H1 (cell line): ENCODE measurements around the gene NDUFA6. TPM values are rescaled to one million over a fixed set of nuclear protein-coding genes. Genes with fewer than 3 reads are reported as not detected.

Experiments used
- polyA plus RNA-seq, 7 experiments: library from polyadenylated mRNA; depleted of rRNA in 3 of 7; stranded (reverse) in 5 of 7; unstranded in 2 of 7; fragments of >200 nt in 5 of 7; fragments of 200-250 nt in 2 of 7; gene quantifications; 1 replicate in 5 of 7; 2 replicates in 1 of 7; 4 replicates in 1 of 7; pipeline versions ENCODE4 v1.2.1 to v1.2.3, GENCODE V29; 2011 to 2013; ENCODE audit warnings: missing spikeins in 2 of 7, mixed read lengths in 2 of 7
- small RNA-seq: library from polyadenylated mRNA; stranded (forward); fragments of <200 nt; extraction: miRNeasy Mini kit (QIAGEN cat#:217004); gene quantifications from one replicate; pipeline ENCODE3, GENCODE V24; 2013; ENCODE audit not compliant: insufficient read depth
- total RNA-seq: library from RNA; stranded (reverse); fragmentation: NEBNext Ultra II Directional; extraction: Animal tissue kit (Norgen Biotek cat#: 25700); gene quantifications from 2 replicates; pipeline ENCODE4 v1.2.1, GENCODE V29; 2021

The NDUFA6 gene
- total and polyA plus RNA-seq, 2 of the 8 experiments (the other 6 are each of a cell fraction or from before 2014, with no cell fraction given) = 76.2 to 105 TPM

Small RNA genes within 50 kb of the gene (small RNA-seq; reads per million reads assigned to genes)
- gene SNORD13P1 = not detected

Other genes starting within 250 kb of the NDUFA6 start
- gene SHISA8, start 175.7 kb downstream of the NDUFA6 start, total RNA-seq = 0.89 and 0.90 TPM in 2 replicates
- gene SHISA8, start 175.7 kb downstream of the NDUFA6 start, polyA plus RNA-seq (2011; rRNA removed) = 0.14 and 0.35 TPM in 2 replicates
- gene TNFRSF13C, start 164.0 kb downstream of the NDUFA6 start, total RNA-seq = 1.8 and 2.0 TPM in 2 replicates
- gene TNFRSF13C, start 164.0 kb downstream of the NDUFA6 start, polyA plus RNA-seq (2011; rRNA removed) = 1.4 TPM in 2 replicates
- gene CENPM, start 143.6 kb downstream of the NDUFA6 start, total RNA-seq = 30.0 and 32.0 TPM in 2 replicates
- gene CENPM, start 143.6 kb downstream of the NDUFA6 start, polyA plus RNA-seq (2011; rRNA removed) = 80.4 and 94.6 TPM in 2 replicates
- 38.9 and 39.1 TPM in 2 replicates for gene SEPTIN3, start 121.3 kb downstream of the NDUFA6 start, total RNA-seq
- gene SEPTIN3, start 121.3 kb downstream of the NDUFA6 start, polyA plus RNA-seq (2011; rRNA removed) = 39.7 and 52.9 TPM in 2 replicates
- gene WBP2NL, start 92.0 kb downstream of the NDUFA6 start, total RNA-seq = not detected in 2 replicates
- not detected in 2 replicates for gene WBP2NL, start 92.0 kb downstream of the NDUFA6 start, polyA plus RNA-seq (2011; rRNA removed)
- gene NAGA, start 20.0 kb downstream of the NDUFA6 start, total RNA-seq = 14.7 and 14.8 TPM in 2 replicates
- 30.7 and 39.5 TPM in 2 replicates for gene NAGA, start 20.0 kb downstream of the NDUFA6 start, polyA plus RNA-seq (2011; rRNA removed)
- gene PHETA2, start 16.5 kb downstream of the NDUFA6 start, total RNA-seq = 7.4 and 8.0 TPM in 2 replicates
- 7.6 and 8.4 TPM in 2 replicates for gene PHETA2, start 16.5 kb downstream of the NDUFA6 start, polyA plus RNA-seq (2011; rRNA removed)
- gene SMDT1, start 11.1 kb downstream of the NDUFA6 start, total RNA-seq = 35.6 and 36.0 TPM in 2 replicates
- 34.9 and 40.7 TPM in 2 replicates for gene SMDT1, start 11.1 kb downstream of the NDUFA6 start, polyA plus RNA-seq (2011; rRNA removed)
- 0.77 and 0.93 TPM in 2 replicates for gene CYP2D6, start 40.0 kb upstream of the NDUFA6 start, total RNA-seq
- 1.7 TPM in 2 replicates for gene CYP2D6, start 40.0 kb upstream of the NDUFA6 start, polyA plus RNA-seq (2011; rRNA removed)
- 79.8 and 80.4 TPM in 2 replicates for gene TCF20, start 179.9 kb upstream of the NDUFA6 start, total RNA-seq
- 22.0 and 23.3 TPM in 2 replicates for gene TCF20, start 179.9 kb upstream of the NDUFA6 start, polyA plus RNA-seq (2011; rRNA removed)